CD14-positive monocyte (primary cell): ENCODE results near the gene TRRAP. TPM values are rescaled to one million over a fixed set of nuclear protein-coding genes. Genes with fewer than 3 reads are reported as not detected.

ENCODE experiments used
- DNase-seq, 3 donors: peaks; one replicate each; pipeline ENCODE4 v3.0.0-alpha.2; 2011 to 2022
- H2AFZ ChIP-seq: 2 replicates; pipeline ENCODE4 v1.6.0; 2012; ENCODE audit warnings: mild to moderate bottlenecking, low read depth, low read length, inconsistent platforms; ENCODE audit not compliant: insufficient read depth, poor library complexity, severe bottlenecking
- H3K27ac ChIP-seq, 2 donors: 1 replicate in 1 of 2; 2 replicates in 1 of 2; pipeline ENCODE4 v1.5.1; 2012 to 2013; ENCODE audit warnings: low read length in 2 of 2, control low read depth in 1 of 2, inconsistent platforms in 1 of 2, low read depth in 1 of 2, mild to moderate bottlenecking in 1 of 2
- H3K27me3 ChIP-seq, 2 donors: one replicate each; pipeline versions ENCODE4 v1.6.0 to v1.6.1; 2011 to 2013; ENCODE audit warnings: low read length in 2 of 2; ENCODE audit not compliant: control insufficient read depth in 2 of 2, insufficient read depth in 2 of 2
- H3K36me3 ChIP-seq, 2 donors: replicated peaks in 1 of 2; 1 replicate in 1 of 2; 2 replicates in 1 of 2; pipeline versions ENCODE4 v1.5.1 to v1.6.1; 2012 to 2013; ENCODE audit warnings: low read length in 2 of 2, control low read depth in 1 of 2, inconsistent platforms in 1 of 2, mild to moderate bottlenecking in 1 of 2; ENCODE audit not compliant: insufficient read depth in 2 of 2, control insufficient read depth in 1 of 2
- H3K4me1 ChIP-seq, 2 donors: 1 replicate in 1 of 2; 2 replicates in 1 of 2; pipeline versions ENCODE4 v1.5.1 to v1.6.1; 2012 to 2013; ENCODE audit warnings: low read length in 2 of 2, control low read depth in 1 of 2, inconsistent platforms in 1 of 2, mild to moderate bottlenecking in 1 of 2, moderate library complexity in 1 of 2; ENCODE audit not compliant: insufficient read depth in 2 of 2, control insufficient read depth in 1 of 2
- H3K4me2 ChIP-seq: replicated peaks from 2 replicates; pipeline ENCODE3; 2012; ENCODE audit warnings: low read length, moderate library complexity, mild to moderate bottlenecking; ENCODE audit not compliant: poor library complexity, severe bottlenecking; ENCODE audit errors: extremely low read depth
- H3K4me3 ChIP-seq, 3 experiments: fragments of 200-600 bp in 1 of 3; sonication (generic) in 1 of 3; replicated peaks in 1 of 3; 1 replicate in 2 of 3; 2 replicates in 1 of 3; pipeline ENCODE4 v1.5.1; 2011 to 2013; ENCODE audit warnings: low read length in 3 of 3, mild to moderate bottlenecking in 3 of 3, control low read depth in 2 of 3, low read depth in 2 of 3, inconsistent platforms in 1 of 3, moderate library complexity in 1 of 3
- H3K79me2 ChIP-seq: 2 replicates; pipeline ENCODE4 v1.6.0; 2012; ENCODE audit warnings: mild to moderate bottlenecking, control low read depth, inconsistent platforms, low read length, moderate library complexity; ENCODE audit not compliant: insufficient read depth
- H3K9ac ChIP-seq: 2 replicates; pipeline ENCODE4 v1.6.0; 2017; ENCODE audit warnings: low read length, mild to moderate bottlenecking; ENCODE audit not compliant: insufficient read depth, poor library complexity, severe bottlenecking
- H3K9me3 ChIP-seq, 2 donors: replicated peaks in 1 of 2; 1 replicate in 1 of 2; 2 replicates in 1 of 2; pipeline versions ENCODE4 v1.5.1 to v1.6.1; 2012 to 2013; ENCODE audit warnings: low read length in 2 of 2, control low read depth in 1 of 2; ENCODE audit not compliant: control insufficient read depth in 1 of 2, insufficient read depth in 1 of 2
- H4K20me1 ChIP-seq: 2 replicates; pipeline ENCODE4 v1.6.0; 2012; ENCODE audit warnings: mild to moderate bottlenecking, low read length, control low read depth, moderate library complexity; ENCODE audit not compliant: insufficient read depth
- H3K27ac Mint-ChIP-seq, 7 donors: one replicate each; pipeline ENCODE4 v1.8.0; 2020; ENCODE audit warnings: mild to moderate bottlenecking in 7 of 7, mixed read lengths in 7 of 7, moderate library complexity in 6 of 7, inconsistent platforms in 2 of 7
- H3K27me3 Mint-ChIP-seq, 3 donors: one replicate each; pipeline ENCODE4 v1.8.0; 2021 to 2022; ENCODE audit warnings: low read depth in 3 of 3, mild to moderate bottlenecking in 3 of 3, mixed read lengths in 3 of 3, moderate library complexity in 3 of 3, inconsistent platforms in 1 of 3
- H3K36me3 Mint-ChIP-seq, 2 donors: one replicate each; pipeline ENCODE4 v1.8.0; 2020; ENCODE audit warnings: mixed read lengths in 2 of 2, inconsistent platforms in 1 of 2, mild to moderate bottlenecking in 1 of 2
- H3K4me1 Mint-ChIP-seq: one replicate; pipeline ENCODE4 v1.8.0; 2020; ENCODE audit warnings: mild to moderate bottlenecking, mixed read lengths
- H3K4me3 Mint-ChIP-seq, 2 donors: one replicate each; pipeline ENCODE4 v1.8.0; 2020; ENCODE audit warnings: mild to moderate bottlenecking in 2 of 2, mixed read lengths in 2 of 2, moderate library complexity in 1 of 2
- H3K9me3 Mint-ChIP-seq, 7 donors: one replicate each; pipeline ENCODE4 v1.8.0; 2020 to 2022; ENCODE audit warnings: mixed read lengths in 7 of 7, mild to moderate bottlenecking in 6 of 7, moderate library complexity in 6 of 7, inconsistent platforms in 2 of 7
- CTCF ChIP-seq: fragments of 200-600 bp; IDR thresholded peaks from one replicate; pipeline ENCODE4 v1.8.0; 2022; ENCODE audit warnings: antibody characterized with exemption, mild to moderate bottlenecking
- WGBS: methylation state at CpG from one replicate; pipeline ENCODE4 v1.1.5; 2013; ENCODE audit warnings: missing lambda C conversion rate; ENCODE audit not compliant: insufficient coverage; 5-methylcytosine and 5-hydroxymethylcytosine counted together
- intact Hi-C, 2 donors: fragments of 100-400 bp; cut with micrococcal nuclease; formaldehyde crosslinking; loops; one replicate each; pipeline versions ENCODE4 v1.15.0 to v1.15.1; 2023
- polyA plus RNA-seq, 3 donors: library from polyadenylated mRNA; depleted of rRNA in 1 of 3; unstranded in 2 of 3; stranded (reverse) in 1 of 3; fragments of 300-500 nt in 2 of 3; fragments of >200 nt in 1 of 3; fragmentation: Illumina TruSeq in 2 of 3; gene quantifications; 1 replicate in 2 of 3; 2 replicates in 1 of 3; pipeline ENCODE4 v1.2.3, GENCODE V29; 2012 to 2021

TRRAP gene
- polyA plus RNA-seq, 3 donors: 0.67 to 12.2 (median 1.2) TPM

DNA sequence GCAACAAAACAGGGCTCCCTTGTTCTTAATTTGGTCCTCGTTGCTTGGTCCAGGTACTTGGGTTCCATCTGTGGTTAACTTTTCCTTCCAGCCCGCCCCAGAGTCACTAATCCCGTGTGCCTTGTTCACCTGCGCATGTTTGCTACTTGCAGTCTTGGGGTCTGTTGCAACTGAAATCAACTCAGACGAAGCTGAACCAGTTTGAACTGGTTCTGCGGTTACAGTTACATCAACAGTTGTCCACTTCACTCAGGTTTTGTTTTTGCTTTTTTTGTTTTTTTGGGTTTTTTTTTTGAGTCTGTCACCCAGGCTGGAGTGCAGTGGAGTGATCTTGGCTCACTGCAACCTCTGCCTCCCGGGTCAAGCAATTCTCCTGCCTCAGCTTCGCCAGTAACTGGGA is 34.7 kb downstream of the TRRAP start:
- peaks cover 83 to 94% of the 10 kb centered on the region in 2 donors for H3K36me3 Mint-ChIP-seq
- H3K79me2 ChIP-seq: no peaks in the 10 kb centered on the region

DNA sequence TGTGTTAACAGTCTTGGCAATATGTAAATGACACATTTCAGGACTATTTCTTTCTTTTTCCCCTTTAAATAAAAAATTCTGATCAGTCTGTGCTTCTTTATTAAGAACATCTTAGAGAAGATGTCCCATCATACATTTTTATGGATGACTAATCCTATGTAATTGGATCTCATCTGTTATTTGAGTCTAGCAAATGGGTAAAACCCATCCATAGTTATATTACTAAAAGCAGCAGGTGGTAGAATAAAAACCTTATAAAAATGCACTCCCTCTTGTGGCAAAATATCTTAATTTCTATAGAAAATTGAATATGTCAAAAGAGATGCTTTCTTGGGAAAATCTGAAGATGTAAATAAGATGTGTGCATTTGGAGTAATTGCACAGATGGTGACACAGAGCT is 35.3 kb downstream of the TRRAP start:
- Histone ChIP-seq H3K4me1 (no peaks in the 10 kb centered on the region), H3K27ac (no peak overlapping the region), H3K36me3 (peaks cover 91 to 93% of the 10 kb centered on the region in 2 donors), H4K20me1 (no peaks in the 10 kb centered on the region), H3K9ac (no peak overlapping the region), H3K4me2 (no peak overlapping the region), H3K9me3 (no peaks in the 10 kb centered on the region), H2AFZ (no peak overlapping the region), H3K4me3 (no peak overlapping the region), H3K27me3 (no peaks in the 10 kb centered on the region), H3K79me2 (no peaks in the 10 kb centered on the region)
- H3K36me3 Mint-ChIP-seq: peaks cover 82 to 94% of the 10 kb centered on the region in 2 donors
- TF ChIP-seq CTCF: no peak
- DNase-seq: no peak
- no peaks in the 10 kb centered on the region for H3K9me3 Mint-ChIP-seq
- no peaks in the 10 kb centered on the region for H3K4me1 Mint-ChIP-seq
- H3K27ac Mint-ChIP-seq: no peak overlapping the region
- intact Hi-C loops: no loop called here
- H3K4me3 Mint-ChIP-seq: no peak overlapping the region
- no peaks in the 10 kb centered on the region for H3K27me3 Mint-ChIP-seq

More for the DNA sequence above, 34.7 kb downstream of the TRRAP start:
- 86% methylated on average over 8 of the region's 8 CpGs for WGBS
- Histone ChIP-seq H2AFZ (no peak overlapping the region), H3K9ac (no peak overlapping the region), H3K4me2 (no peak overlapping the region), H3K27ac (no peak overlapping the region), H3K9me3 (no peaks in the 10 kb centered on the region), H3K4me3 (no peak overlapping the region), H3K36me3 (peaks cover 91 to 94% of the 10 kb centered on the region in 2 donors), H4K20me1 (no peaks in the 10 kb centered on the region), H3K27me3 (no peaks in the 10 kb centered on the region), H3K4me1 (no peaks in the 10 kb centered on the region)
- Mint-ChIP-seq H3K9me3 (no peaks in the 10 kb centered on the region), H3K27me3 (no peaks in the 10 kb centered on the region), H3K4me1 (no peaks in the 10 kb centered on the region), H3K4me3 (no peak overlapping the region), H3K27ac (peak overlapping the region in 3 of 7 donors; percentile 22 to 64 (median 58))
- DNase-seq: no peak
- TF ChIP-seq CTCF: no peak
- intact Hi-C loops: no loop called here
